ENCODE measurements around the gene KLF13.

The KLF13 gene

GRCh38 chr15:31389576-31389975 is 62.9 kb downstream of the KLF13 start:
- DNase-seq, result no peak

GRCh38 chr15:31390029-31390428 is 63.4 kb downstream of the KLF13 start:
- DNase-seq, result no peak

GRCh38 chr15:31390777-31391486 is 64.3 kb downstream of the KLF13 start:
- DNase-seq, result no peak

GRCh38 chr15:31391687-31392671 is 65.3 kb downstream of the KLF13 start:
- no peak for DNase-seq

- DNase-seq, result no peak
Measured at GRCh38 chr15:31392761-31393401, 66.2 kb downstream of the KLF13 start.

GRCh38 chr15:31393444-31394091 is 66.9 kb downstream of the KLF13 start:
- DNase-seq, result no peak

DNA sequence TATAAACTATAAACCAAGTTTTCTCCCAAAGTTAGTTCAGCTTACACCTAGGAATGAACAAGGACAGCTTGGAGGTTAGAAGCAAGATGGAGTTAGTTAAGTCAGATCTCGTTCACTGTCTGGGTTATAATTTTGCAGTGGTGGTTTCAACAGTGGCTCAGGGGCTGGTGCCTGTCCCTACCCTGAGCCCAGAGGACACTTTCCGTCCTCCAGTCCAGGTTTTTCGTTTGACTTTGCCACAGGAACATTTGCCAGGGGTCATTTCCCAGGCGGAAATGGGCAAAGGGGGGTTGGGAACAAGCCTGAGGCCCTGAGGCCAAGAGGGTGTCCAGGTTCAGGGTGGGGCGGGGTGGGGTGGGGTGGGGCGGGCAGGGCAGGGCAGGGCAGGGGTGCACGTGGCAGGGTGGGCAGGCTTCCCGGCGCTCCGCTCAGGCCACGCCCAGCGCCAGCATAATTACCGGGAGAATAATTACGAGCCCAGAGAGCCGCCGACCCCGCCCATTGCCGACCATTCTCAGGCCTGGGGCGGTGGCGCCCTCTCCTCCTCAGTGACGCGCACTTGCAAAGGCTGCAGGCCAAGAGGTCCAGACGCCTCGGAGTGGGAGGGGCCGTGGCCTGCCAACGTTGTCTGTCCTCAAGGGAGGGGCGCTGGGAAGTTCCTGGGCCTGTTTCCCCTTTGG is 70.4 kb downstream of the KLF13 start:
- no peak for DNase-seq

GRCh38 chr15:31397851-31398661 is 71.4 kb downstream of the KLF13 start:
- no peak for DNase-seq

DNA sequence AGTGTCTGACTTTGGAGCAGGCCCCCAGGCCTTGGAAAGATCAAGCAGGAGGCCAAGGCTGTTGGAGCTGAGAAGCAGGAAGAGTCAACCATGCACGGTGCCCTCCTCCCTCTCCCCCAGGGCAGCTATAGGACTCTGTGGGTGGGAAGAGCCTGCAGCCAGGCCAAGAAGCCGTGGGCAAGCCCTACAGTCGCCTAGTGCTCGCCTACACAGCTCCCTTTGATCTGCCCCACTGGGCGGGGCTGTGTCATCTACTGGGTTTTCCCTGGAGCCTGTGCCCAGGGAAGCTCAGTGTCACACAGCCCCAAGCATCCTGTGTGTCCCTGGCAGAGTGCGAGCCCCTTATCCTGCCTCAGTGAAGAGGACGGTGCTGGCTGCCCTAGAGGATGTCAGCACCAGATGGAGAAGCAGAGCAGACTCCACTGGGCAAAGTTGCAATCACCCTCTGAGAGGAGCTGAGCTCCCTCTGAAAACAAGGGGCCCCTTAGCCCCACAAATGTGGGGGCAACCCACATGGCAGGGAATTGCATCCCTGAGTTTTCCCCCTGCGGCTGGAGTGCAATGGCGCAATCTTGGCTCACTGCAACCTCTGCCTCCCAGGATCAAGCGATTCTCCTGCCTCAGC is 72.2 kb downstream of the KLF13 start:
- DNase-seq, result no peak

- DNase-seq, result no peak
Measured at GRCh38 chr15:31399544-31400171, 73.0 kb downstream of the KLF13 start.

GRCh38 chr15:31400222-31400927 is 73.7 kb downstream of the KLF13 start:
- DNase-seq, result no peak

- no peak for DNase-seq
Measured at GRCh38 chr15:31401282-31401681, 74.6 kb downstream of the KLF13 start.

- no peak for DNase-seq
Measured at GRCh38 chr15:31402003-31402402, 75.4 kb downstream of the KLF13 start.

- DNase-seq, result no peak
Measured at GRCh38 chr15:31402511-31403056, 75.9 kb downstream of the KLF13 start.

DNA sequence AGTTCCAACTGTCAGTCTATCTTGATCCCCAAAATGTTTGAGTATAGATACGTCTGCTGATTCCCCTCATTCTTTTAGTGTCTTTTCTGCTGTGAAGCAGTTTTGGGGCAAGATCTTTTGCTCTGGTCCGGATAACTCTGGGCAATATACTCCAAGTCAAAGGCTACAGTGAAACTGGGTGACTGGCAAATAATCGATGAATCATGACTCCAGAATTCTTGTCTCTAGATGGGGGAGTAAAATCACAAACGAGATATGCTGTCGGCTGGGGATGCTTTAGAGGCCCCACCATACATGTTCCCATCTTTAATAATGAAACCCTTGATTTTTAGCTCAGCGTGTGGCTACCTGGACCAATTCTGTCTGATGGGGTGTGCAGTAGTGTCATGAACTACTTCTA is 76.5 kb downstream of the KLF13 start:
- DNase-seq, result no peak

DNA sequence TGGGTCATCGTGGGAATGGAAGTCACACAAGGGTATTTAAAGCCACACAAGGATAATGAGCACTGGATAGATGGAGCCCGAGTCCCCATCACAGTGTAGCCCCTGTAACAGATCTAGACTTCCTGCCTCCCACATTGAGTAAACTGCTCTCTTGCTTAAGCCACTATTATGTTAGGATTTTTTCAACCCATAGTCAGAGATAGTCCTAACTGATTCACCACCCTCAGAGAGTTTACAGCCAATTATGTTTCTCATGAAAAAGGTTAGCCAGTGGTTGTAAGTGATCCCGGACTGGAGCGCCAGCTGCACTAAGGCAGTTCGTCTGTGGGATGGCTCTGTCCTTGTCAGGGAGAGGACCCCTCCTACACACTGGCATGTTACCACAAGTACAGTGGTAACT is 77.0 kb downstream of the KLF13 start:
- DNase-seq, result no peak

GRCh38 chr15:31404345-31404744 is 77.7 kb downstream of the KLF13 start:
- no peak for DNase-seq

DNA sequence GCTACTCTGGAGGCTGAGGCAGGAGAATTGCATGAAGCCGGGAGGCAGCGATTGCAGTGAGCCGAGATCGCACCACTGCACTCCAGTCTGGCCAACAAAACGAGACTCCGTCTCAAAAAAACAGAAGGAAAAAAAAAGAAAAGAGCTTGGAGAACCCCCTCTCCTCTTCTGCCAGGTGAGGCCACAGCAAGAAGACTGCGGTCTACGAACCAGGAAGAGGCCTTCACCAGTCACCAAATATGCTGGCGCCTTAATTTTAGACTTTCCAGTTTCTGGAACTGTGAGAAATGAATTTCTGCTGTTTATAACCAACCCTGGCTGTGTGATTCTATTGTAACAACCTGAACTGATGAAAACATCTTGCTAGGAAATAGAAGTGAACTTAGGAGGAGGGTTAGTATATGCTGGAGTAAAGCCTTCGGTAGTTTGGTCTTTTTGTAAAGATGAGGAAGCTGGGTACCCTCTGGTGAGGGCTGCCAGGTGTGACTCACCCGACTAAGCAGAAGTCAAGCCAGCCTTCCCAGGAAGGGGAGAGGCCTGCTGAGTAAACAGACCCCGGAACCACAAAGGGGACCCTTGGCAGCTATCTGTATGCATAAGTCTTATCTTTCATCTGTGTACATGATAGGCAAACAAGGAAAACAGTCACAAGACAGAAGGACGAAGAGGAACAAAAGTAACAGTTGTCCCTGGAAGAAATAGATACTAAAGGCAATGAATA is 78.7 kb downstream of the KLF13 start:
- DNase-seq, result no peak

DNA sequence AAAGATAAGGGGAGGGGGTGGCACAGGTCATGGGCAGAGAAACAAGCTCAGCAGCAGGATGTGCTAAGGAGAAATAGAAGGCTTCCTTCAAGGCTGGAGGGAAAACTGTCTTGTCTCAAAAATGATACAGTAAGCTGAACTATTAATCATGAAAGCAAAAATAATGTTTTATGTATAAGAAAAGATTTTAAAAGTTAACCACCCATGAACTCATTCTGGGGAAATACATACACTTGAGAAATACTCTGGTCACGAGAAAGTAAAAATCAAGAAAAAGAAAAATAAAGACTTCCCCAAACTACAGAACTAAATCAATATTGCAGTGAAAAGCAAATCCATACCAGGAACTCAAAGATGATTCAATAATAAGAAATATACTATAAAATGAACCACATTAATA is 80.7 kb downstream of the KLF13 start:
- no peak for DNase-seq

Data from NCI-H446 treated with DMSO at 0.1 percent for 48 hours (cell line).